Neural crest cell (in vitro differentiated cells): Measurements from ENCODE around the gene KIF5A. TPM values are rescaled to one million over a fixed set of nuclear protein-coding genes. Genes with fewer than 3 reads are reported as not detected.
"Not testable (repeated sequence)": the region's sequence is repeated elsewhere in the genome, so short reads cannot be mapped to it uniquely, and the experiment has no call there.

Experiments used
- DNase-seq: peaks from one replicate; pipeline ENCODE4 v3.0.0; 2021; ENCODE audit warnings: low read depth, mixed read lengths, low spot score
- H3K27ac Mint-ChIP-seq: one replicate; pipeline ENCODE4 v1.8.0; 2021; ENCODE audit warnings: mild to moderate bottlenecking, mixed read lengths; ENCODE audit not compliant: unreplicated experiment
- H3K27me3 Mint-ChIP-seq: 2 replicates; pipeline ENCODE4 v1.8.0; 2021; ENCODE audit warnings: low read depth, mild to moderate bottlenecking, mixed read lengths
- H3K36me3 Mint-ChIP-seq: 2 replicates; pipeline ENCODE4 v1.8.0; 2021; ENCODE audit warnings: low read depth, mild to moderate bottlenecking, mixed read lengths
- H3K4me1 Mint-ChIP-seq: 2 replicates; pipeline ENCODE4 v1.8.0; 2021; ENCODE audit warnings: mixed read lengths
- H3K4me3 Mint-ChIP-seq: one replicate; pipeline ENCODE4 v1.8.0; 2021; ENCODE audit warnings: mild to moderate bottlenecking, mixed read lengths
- H3K9me3 Mint-ChIP-seq: 2 replicates; pipeline ENCODE4 v1.8.0; 2021; ENCODE audit warnings: mixed read lengths
- CTCF ChIP-seq: fragments of 200-600 bp; sonication (generic); conservative IDR thresholded peaks from 2 replicates; pipeline ENCODE4 v1.5.0; 2021; ENCODE audit warnings: antibody characterized with exemption, mild to moderate bottlenecking
- total RNA-seq: library from RNA; stranded (reverse); gene quantifications from 2 replicates; pipeline ENCODE4 v1.2.1, GENCODE V29; 2021

KIF5A gene
- total RNA-seq, 1 donor from 2014 or later = 20.8 TPM

- Mint-ChIP-seq H3K4me1 (peaks cover 29% of the 10 kb centered on the region), H3K4me3 (no peak overlapping the region), H3K9me3 (no peaks in the 10 kb centered on the region), H3K27ac (no peak overlapping the region), H3K27me3 (peaks cover 45% of the 10 kb centered on the region), H3K36me3 (no peaks in the 10 kb centered on the region)
- TF ChIP-seq CTCF = no peak
- DNase-seq = no peak
Observed at GRCh38 chr12:57554897-57555296, 5.1 kb downstream of the KIF5A start.

GRCh38 chr12:57558864-57559263 is 9.0 kb downstream of the KIF5A start:
- DNase-seq = no peak
- Mint-ChIP-seq H3K4me1 (peaks cover 1% of the 10 kb centered on the region), H3K27ac (no peak overlapping the region), H3K9me3 (no peaks in the 10 kb centered on the region), H3K4me3 (no peak overlapping the region), H3K36me3 (no peaks in the 10 kb centered on the region), H3K27me3 (peaks cover 24% of the 10 kb centered on the region)
- no peak for TF ChIP-seq CTCF

- Mint-ChIP-seq H3K4me3 (no peak overlapping the region), H3K9me3 (no peaks in the 10 kb centered on the region), H3K4me1 (no peaks in the 10 kb centered on the region), H3K27me3 (peaks cover 30% of the 10 kb centered on the region), H3K36me3 (peaks cover 6% of the 10 kb centered on the region), H3K27ac (no peak overlapping the region)
- no peak for DNase-seq
- no peak for TF ChIP-seq CTCF
Observed at GRCh38 chr12:57560516-57560915, 10.7 kb downstream of the KIF5A start.

GRCh38 chr12:57561117-57561516 is 11.3 kb downstream of the KIF5A start:
- not testable (repeated sequence) for H3K27ac Mint-ChIP-seq, H3K4me1 Mint-ChIP-seq, H3K36me3 Mint-ChIP-seq, DNase-seq, H3K9me3 Mint-ChIP-seq, H3K4me3 Mint-ChIP-seq
- H3K27me3 Mint-ChIP-seq = peaks cover 30% of the 10 kb centered on the region

GRCh38 chr12:57563358-57563757 is 13.5 kb downstream of the KIF5A start:
- no peaks in the 10 kb centered on the region for H3K4me1 Mint-ChIP-seq
- TF ChIP-seq CTCF = no peak
- H3K27me3 Mint-ChIP-seq = peaks cover 25% of the 10 kb centered on the region
- DNase-seq = no peak
- H3K4me3 Mint-ChIP-seq = no peak overlapping the region
- no peak overlapping the region for H3K27ac Mint-ChIP-seq
- peaks cover 6% of the 10 kb centered on the region for H3K36me3 Mint-ChIP-seq
- H3K9me3 Mint-ChIP-seq = no peaks in the 10 kb centered on the region

- no peak for DNase-seq
- H3K27me3 Mint-ChIP-seq = peaks cover 25% of the 10 kb centered on the region
- no peak overlapping the region for H3K27ac Mint-ChIP-seq
- no peak overlapping the region for H3K4me3 Mint-ChIP-seq
- peaks cover 9% of the 10 kb centered on the region for H3K36me3 Mint-ChIP-seq
- no peak for TF ChIP-seq CTCF
- H3K4me1 Mint-ChIP-seq = no peaks in the 10 kb centered on the region
- H3K9me3 Mint-ChIP-seq = no peaks in the 10 kb centered on the region
Observed at GRCh38 chr12:57564178-57564740, 14.4 kb downstream of the KIF5A start.
